ENCODE data around the gene HRH1. TPM values are rescaled to one million over a fixed set of nuclear protein-coding genes. Genes with fewer than 3 reads are reported as not detected.
"Not testable (repeated sequence)": the region's sequence is repeated elsewhere in the genome, so short reads cannot be mapped to it uniquely, and the experiment has no call there.

The HRH1 gene
- total RNA-seq (2022) (11.0 and 14.8 TPM in 2 replicates), Bru-seq, nascent RNA (percentile 63 among the genes with signal in this experiment), BruChase-seq, experiment 1, labeled RNA remaining after a 6-hour chase (percentile 52 among the genes with signal in this experiment), BruChase-seq, experiment 2, labeled RNA remaining after a 2-hour chase (percentile 57 among the genes with signal in this experiment)
- long read RNA-seq, partial matches to known transcripts, result 0 of 50 reads
- long read RNA-seq, other reads (novel, unspliced or antisense), result 48 of 50 reads

- BruUV-seq (replicated peaks), result no TSS peak
- DNase-seq (ENCODE audit: unreplicated experiment), result peak; percentile 23
- peak within 1 kb of the TSS; percentile 9 for H3K27ac Mint-ChIP-seq (ENCODE audit: low read depth, unreplicated experiment)
Observed at GRCh38 chr3:11154036-11154952, at the start of gene HRH1. HRH1 (plus strand) TSS chr3:11154493; CDS start chr3:11259038, 104,545 bp downstream.

GRCh38 chr3:11113316-11113715 lies 41.0 kb upstream of the HRH1 start:
- BruUV-seq (replicated peaks); H3K27ac Mint-ChIP-seq (ENCODE audit: low read depth, unreplicated experiment); H3K36me3 Mint-ChIP-seq (ENCODE audit: insufficient read depth, unreplicated experiment); intact Hi-C loops (cut with micrococcal nuclease); H3K27me3 Mint-ChIP-seq (ENCODE audit: insufficient read depth, unreplicated experiment); H3K9me3 Mint-ChIP-seq (ENCODE audit: unreplicated experiment); CTCF ChIA-PET; DNase-seq (ENCODE audit: unreplicated experiment); H3K4me3 Mint-ChIP-seq (ENCODE audit: unreplicated experiment); POLR2A ChIA-PET: not testable (repeated sequence)
- peaks cover 14% of the 10 kb centered on the region for H3K4me1 Mint-ChIP-seq (ENCODE audit: insufficient read depth, unreplicated experiment)

More at GRCh38 chr3:11154036-11154952, at the start of gene HRH1:
- Mint-ChIP-seq H3K27me3 (ENCODE audit: insufficient read depth, unreplicated experiment) (no peaks in the 10 kb centered on the region), H3K4me1 (ENCODE audit: insufficient read depth, unreplicated experiment) (peaks cover 10% of the 10 kb centered on the region), H3K9me3 (ENCODE audit: unreplicated experiment) (no peaks in the 10 kb centered on the region), H3K4me3 (ENCODE audit: unreplicated experiment) (peak within 1 kb of the TSS; percentile 48), H3K36me3 (ENCODE audit: insufficient read depth, unreplicated experiment) (peaks cover 4% of the 10 kb centered on the region)
- ChIA-PET CTCF (interaction anchor here (0.5 to 8.4 kb wide), 28 partner anchors 10 to 659 kb away, joined by 3 to 66 read pairs (median 4); no protein-coding TSS in a partner anchor), POLR2A (interaction anchor here (0.6 to 2.5 kb wide), 11 partner anchors 12 to 181 kb away, joined by 3 to 18 read pairs (median 4); partner anchors contain the start of gene ATG7)
- intact Hi-C loops (cut with micrococcal nuclease), result loop anchor here (2.0 kb wide), 2 partner anchors 71 to 135 kb away; no protein-coding TSS in a partner anchor
- no peak for TF ChIP-seq CTCF (IDR thresholded peaks at IDR 0.05; ENCODE audit: unreplicated experiment)

GRCh38 chr3:11115548-11115947 lies 38.7 kb upstream of the HRH1 start:
- POLR2A ChIA-PET, result interaction anchor here (0.7 kb wide), 1 partner anchor 37 kb away, joined by 3 read pairs; no protein-coding TSS in a partner anchor
- Mint-ChIP-seq H3K4me1 (ENCODE audit: insufficient read depth, unreplicated experiment) (peaks cover 18% of the 10 kb centered on the region), H3K4me3 (ENCODE audit: unreplicated experiment) (no peak overlapping the region), H3K27me3 (ENCODE audit: insufficient read depth, unreplicated experiment) (no peaks in the 10 kb centered on the region), H3K27ac (ENCODE audit: low read depth, unreplicated experiment) (no peak overlapping the region), H3K36me3 (ENCODE audit: insufficient read depth, unreplicated experiment) (no peaks in the 10 kb centered on the region), H3K9me3 (ENCODE audit: unreplicated experiment) (no peaks in the 10 kb centered on the region)
- CTCF ChIA-PET, result interaction anchor here (0.6 kb wide), 2 partner anchors 48 to 104 kb away, joined by 3 to 5 read pairs; no protein-coding TSS in a partner anchor
- BruUV-seq (replicated peaks), result no TSS peak
- TF ChIP-seq CTCF (IDR thresholded peaks at IDR 0.05; ENCODE audit: unreplicated experiment), result no peak
- intact Hi-C loops (cut with micrococcal nuclease), result no loop called here
- no peak for DNase-seq (ENCODE audit: unreplicated experiment)

- Mint-ChIP-seq H3K36me3 (ENCODE audit: insufficient read depth, unreplicated experiment) (no peaks in the 10 kb centered on the region), H3K9me3 (ENCODE audit: unreplicated experiment) (no peaks in the 10 kb centered on the region), H3K27ac (ENCODE audit: low read depth, unreplicated experiment) (no peak overlapping the region), H3K27me3 (ENCODE audit: insufficient read depth, unreplicated experiment) (no peaks in the 10 kb centered on the region), H3K4me3 (ENCODE audit: unreplicated experiment) (no peak overlapping the region), H3K4me1 (ENCODE audit: insufficient read depth, unreplicated experiment) (peaks cover 18% of the 10 kb centered on the region)
- intact Hi-C loops (cut with micrococcal nuclease), result no loop called here
- no peak for TF ChIP-seq CTCF (IDR thresholded peaks at IDR 0.05; ENCODE audit: unreplicated experiment)
- POLR2A ChIA-PET, result no interaction called here
- no peak for DNase-seq (ENCODE audit: unreplicated experiment)
- CTCF ChIA-PET, result interaction anchor here (1.2 kb wide), 1 partner anchor 56 kb away, joined by 3 read pairs; no protein-coding TSS in a partner anchor
- BruUV-seq (replicated peaks), result no TSS peak
Observed at GRCh38 chr3:11116336-11117059, 37.8 kb upstream of the HRH1 start.

Measured in MCF 10A (cell line).